ENCODE data around the gene CARD11.

DNA sequence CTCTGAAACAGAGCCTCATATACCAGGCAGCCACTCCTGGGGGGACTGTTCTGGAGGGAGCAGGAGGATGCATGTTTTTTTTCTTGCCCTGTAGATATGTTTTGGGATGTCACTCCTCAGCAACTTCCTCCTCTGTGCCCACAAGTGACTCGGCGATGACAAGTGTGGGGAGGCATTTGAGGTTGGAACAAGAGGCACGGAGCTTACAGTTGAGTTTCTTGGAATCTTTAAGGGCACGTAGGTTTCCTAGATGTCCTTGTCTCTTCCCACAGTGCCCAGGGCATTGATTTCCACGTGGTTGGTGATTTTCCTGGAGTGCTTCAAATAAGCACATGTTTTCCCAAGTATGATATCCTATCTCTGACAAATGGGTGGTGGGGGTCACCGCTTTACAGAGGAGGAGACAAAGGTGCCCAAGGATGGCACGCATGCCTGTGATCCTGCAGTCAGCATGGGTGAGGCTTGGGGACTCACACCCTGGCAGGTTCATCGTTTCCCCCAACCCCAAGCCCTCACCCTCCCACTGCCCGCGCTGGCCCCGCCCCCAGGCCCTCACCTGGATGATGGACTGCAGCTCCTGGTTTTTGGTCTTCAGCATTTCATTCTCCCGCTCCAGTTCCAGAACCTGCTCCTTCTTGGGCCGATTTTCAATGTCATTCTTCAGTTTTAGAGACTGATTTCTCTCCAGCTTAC, 104.3 kb downstream of the CARD11 start:
- TF ChIP-seq SMC3 (conservative IDR thresholded peaks at IDR 0.05; ENCODE audit: poor library complexity): no peak
- TF ChIP-seq EZH2 (IDR thresholded peaks at IDR 0.05; ENCODE audit: borderline replicate concordance, insufficient read depth, low read length, poor library complexity, severe bottlenecking): no peak
- TF ChIP-seq MXI1 (conservative IDR thresholded peaks at IDR 0.05; ENCODE audit: poor library complexity, severe bottlenecking): no peak
- TF ChIP-seq, protein P1, sequence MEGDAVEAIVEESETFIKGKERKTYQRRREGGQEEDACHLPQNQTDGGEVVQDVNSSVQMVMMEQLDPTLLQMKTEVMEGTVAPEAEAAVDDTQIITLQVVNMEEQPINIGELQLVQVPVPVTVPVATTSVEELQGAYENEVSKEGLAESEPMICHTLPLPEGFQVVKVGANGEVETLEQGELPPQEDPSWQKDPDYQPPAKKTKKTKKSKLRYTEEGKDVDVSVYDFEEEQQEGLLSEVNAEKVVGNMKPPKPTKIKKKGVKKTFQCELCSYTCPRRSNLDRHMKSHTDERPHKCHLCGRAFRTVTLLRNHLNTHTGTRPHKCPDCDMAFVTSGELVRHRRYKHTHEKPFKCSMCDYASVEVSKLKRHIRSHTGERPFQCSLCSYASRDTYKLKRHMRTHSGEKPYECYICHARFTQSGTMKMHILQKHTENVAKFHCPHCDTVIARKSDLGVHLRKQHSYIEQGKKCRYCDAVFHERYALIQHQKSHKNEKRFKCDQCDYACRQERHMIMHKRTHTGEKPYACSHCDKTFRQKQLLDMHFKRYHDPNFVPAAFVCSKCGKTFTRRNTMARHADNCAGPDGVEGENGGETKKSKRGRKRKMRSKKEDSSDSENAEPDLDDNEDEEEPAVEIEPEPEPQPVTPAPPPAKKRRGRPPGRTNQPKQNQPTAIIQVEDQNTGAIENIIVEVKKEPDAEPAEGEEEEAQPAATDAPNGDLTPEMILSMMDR (IDR thresholded peaks at IDR 0.05; ENCODE audit: poor library complexity, severe bottlenecking): no peak
- no peak for TF ChIP-seq EP300 (conservative IDR thresholded peaks at IDR 0.05; ENCODE audit: poor library complexity, severe bottlenecking)
- no peak for TF ChIP-seq RAD21 (conservative IDR thresholded peaks at IDR 0.05)
- TF ChIP-seq POLR2AphosphoS5 (IDR thresholded peaks at IDR 0.05): no peak
- no peak for TF ChIP-seq TAF1 (IDR thresholded peaks at IDR 0.05; ENCODE audit: low read depth)
